ENCODE measurements around the gene LMBR1. TPM values are rescaled to one million over a fixed set of nuclear protein-coding genes. Genes with fewer than 3 reads are reported as not detected.

LMBR1 gene
- total RNA-seq, 5 donors from 2014 or later (not counting 1 experiment from before 2014, with no cell fraction given) = 79.1 to 94.8 (median 83.8) TPM

- H3K4me1 ChIP-seq (ENCODE audit: control insufficient read depth in 1 of 2, extremely low read depth in 1 of 2, insufficient read depth in 2 of 2, low read length in 2 of 2) = no peaks in the 10 kb centered on the region
- H3K27ac ChIP-seq (ENCODE audit: low read length) = no peak overlapping the region
- peaks cover 0 to 5% (median under 1%) of the 10 kb centered on the region in 3 donors for H3K4me1 Mint-ChIP-seq
- H3K9me3 Mint-ChIP-seq = no peaks in the 10 kb centered on the region
- no peaks in the 10 kb centered on the region for H3K27me3 Mint-ChIP-seq
- peaks cover 26% of the 10 kb centered on the region for H3K36me3 Mint-ChIP-seq
- ChIA-PET CTCF (no interaction called here), POLR2A (no interaction called here)
- peaks cover 0 to 3% of the 10 kb centered on the region in 2 donors for H3K36me3 ChIP-seq (ENCODE audit: control insufficient read depth in 2 of 2, extremely low read depth in 1 of 2, insufficient read depth in 1 of 2, low read length in 1 of 2)
- no peak for DNase-seq
- H3K4me3 Mint-ChIP-seq = no peak overlapping the region
- WGBS (ENCODE audit: insufficient coverage) = 90% methylated on average over 2 of the region's 7 CpGs
- no peaks in the 10 kb centered on the region for H3K27me3 ChIP-seq (replicated peaks in 1 of 2; ENCODE audit: control insufficient read depth in 2 of 2, extremely low read depth in 1 of 2, insufficient read depth in 2 of 2, low read length in 1 of 2)
- no peak for ATAC-seq (replicated peaks in 1 of 4)
- H3K27ac Mint-ChIP-seq = no peak overlapping the region
- no peaks in the 10 kb centered on the region for H3K9me3 ChIP-seq
- H3K4me3 ChIP-seq (ENCODE audit: control insufficient read depth in 1 of 2, extremely low read depth in 1 of 2, low read length in 1 of 2) = no peak overlapping the region
Measured at GRCh38 chr7:156765901-156766656, 126.9 kb downstream of the LMBR1 start.

GRCh38 chr7:156764766-156765165, 128.2 kb downstream of the LMBR1 start:
- Histone ChIP-seq H3K36me3 (ENCODE audit: control insufficient read depth in 2 of 2, extremely low read depth in 1 of 2, insufficient read depth in 1 of 2, low read length in 1 of 2) (peaks cover 3 to 9% of the 10 kb centered on the region in 2 donors), H3K4me1 (ENCODE audit: control insufficient read depth in 1 of 2, extremely low read depth in 1 of 2, insufficient read depth in 2 of 2, low read length in 2 of 2) (no peaks in the 10 kb centered on the region), H3K4me3 (ENCODE audit: control insufficient read depth in 1 of 2, extremely low read depth in 1 of 2, low read length in 1 of 2) (no peak overlapping the region), H3K9me3 (peaks cover 2% of the 10 kb centered on the region), H3K27ac (ENCODE audit: low read length) (no peak overlapping the region), H3K27me3 (replicated peaks in 1 of 2; ENCODE audit: control insufficient read depth in 2 of 2, extremely low read depth in 1 of 2, insufficient read depth in 2 of 2, low read length in 1 of 2) (no peaks in the 10 kb centered on the region)
- H3K27ac Mint-ChIP-seq = no peak overlapping the region
- no peak overlapping the region for H3K4me3 Mint-ChIP-seq
- WGBS (ENCODE audit: insufficient coverage) = no CpG with 5 or more reads among the region's 3 CpGs
- H3K36me3 Mint-ChIP-seq = peaks cover 38% of the 10 kb centered on the region
- peaks cover 0 to 4% (median 0%) of the 10 kb centered on the region in 3 donors for H3K4me1 Mint-ChIP-seq
- POLR2A ChIA-PET = no interaction called here
- DNase-seq = no peak
- no peak for ATAC-seq (replicated peaks in 1 of 4)
- CTCF ChIA-PET = no interaction called here
- peaks cover 2 to 7% (median 3%) of the 10 kb centered on the region in 3 donors for H3K9me3 Mint-ChIP-seq
- no peaks in the 10 kb centered on the region for H3K27me3 Mint-ChIP-seq

GRCh38 chr7:156764016-156764669, 128.8 kb downstream of the LMBR1 start:
- H3K4me1 ChIP-seq (ENCODE audit: control insufficient read depth in 1 of 2, extremely low read depth in 1 of 2, insufficient read depth in 2 of 2, low read length in 2 of 2) = no peaks in the 10 kb centered on the region
- H3K9me3 ChIP-seq = peaks cover 2% of the 10 kb centered on the region
- ChIA-PET POLR2A (no interaction called here), CTCF (no interaction called here)
- H3K27ac ChIP-seq (ENCODE audit: low read length) = no peak overlapping the region
- ATAC-seq (replicated peaks in 1 of 4) (no peak), DNase-seq (peak in 1 of 35 experiments; percentile 7)
- peaks cover 0 to under 1% (median 0%) of the 10 kb centered on the region in 3 donors for H3K4me1 Mint-ChIP-seq
- 100% methylated on average over 1 of the region's 8 CpGs for WGBS (ENCODE audit: insufficient coverage)
- peaks cover 43% of the 10 kb centered on the region for H3K36me3 Mint-ChIP-seq
- H3K27me3 Mint-ChIP-seq = no peaks in the 10 kb centered on the region
- no peak overlapping the region for H3K27ac Mint-ChIP-seq
- no peak overlapping the region for H3K4me3 ChIP-seq (ENCODE audit: control insufficient read depth in 1 of 2, extremely low read depth in 1 of 2, low read length in 1 of 2)
- peaks cover 3 to 10% (median 6%) of the 10 kb centered on the region in 3 donors for H3K9me3 Mint-ChIP-seq
- H3K36me3 ChIP-seq (ENCODE audit: control insufficient read depth in 2 of 2, extremely low read depth in 1 of 2, insufficient read depth in 1 of 2, low read length in 1 of 2) = peaks cover 3 to 10% of the 10 kb centered on the region in 2 donors
- no peaks in the 10 kb centered on the region for H3K27me3 ChIP-seq (replicated peaks in 1 of 2; ENCODE audit: control insufficient read depth in 2 of 2, extremely low read depth in 1 of 2, insufficient read depth in 2 of 2, low read length in 1 of 2)
- H3K4me3 Mint-ChIP-seq = no peak overlapping the region

GRCh38 chr7:156759579-156760202, 133.3 kb downstream of the LMBR1 start:
- Histone ChIP-seq H3K36me3 (ENCODE audit: control insufficient read depth in 2 of 2, extremely low read depth in 1 of 2, insufficient read depth in 1 of 2, low read length in 1 of 2) (peaks cover 3 to 23% of the 10 kb centered on the region in 2 donors), H3K4me1 (ENCODE audit: control insufficient read depth in 1 of 2, extremely low read depth in 1 of 2, insufficient read depth in 2 of 2, low read length in 2 of 2) (no peaks in the 10 kb centered on the region), H3K27me3 (replicated peaks in 1 of 2; ENCODE audit: control insufficient read depth in 2 of 2, extremely low read depth in 1 of 2, insufficient read depth in 2 of 2, low read length in 1 of 2) (no peaks in the 10 kb centered on the region), H3K4me3 (ENCODE audit: control insufficient read depth in 1 of 2, extremely low read depth in 1 of 2, low read length in 1 of 2) (no peak overlapping the region), H3K27ac (ENCODE audit: low read length) (no peak overlapping the region), H3K9me3 (peaks cover 2% of the 10 kb centered on the region)
- no peak overlapping the region for H3K4me3 Mint-ChIP-seq
- no peak overlapping the region for H3K27ac Mint-ChIP-seq
- CTCF ChIA-PET = no interaction called here
- 100% methylated on average over 5 of the region's 7 CpGs for WGBS (ENCODE audit: insufficient coverage)
- H3K36me3 Mint-ChIP-seq = peaks cover 61% of the 10 kb centered on the region
- no peaks in the 10 kb centered on the region for H3K4me1 Mint-ChIP-seq
- H3K27me3 Mint-ChIP-seq = no peaks in the 10 kb centered on the region
- H3K9me3 Mint-ChIP-seq = peaks cover 3 to 10% (median 6%) of the 10 kb centered on the region in 3 donors
- DNase-seq = no peak
- POLR2A ChIA-PET = interaction anchor here in 1 of 2 donors (0.6 kb wide), 1 partner anchor 8 kb away, joined by 3 read pairs; no protein-coding TSS in a partner anchor
- ATAC-seq (replicated peaks in 1 of 4) = no peak

- Mint-ChIP-seq H3K4me1 (no peaks in the 10 kb centered on the region), H3K36me3 (peaks cover 64% of the 10 kb centered on the region), H3K4me3 (no peak overlapping the region), H3K9me3 (peaks cover 3 to 10% (median 6%) of the 10 kb centered on the region in 3 donors), H3K27ac (no peak overlapping the region), H3K27me3 (no peaks in the 10 kb centered on the region)
- H3K4me1 ChIP-seq (ENCODE audit: control insufficient read depth in 1 of 2, extremely low read depth in 1 of 2, insufficient read depth in 2 of 2, low read length in 2 of 2) = no peaks in the 10 kb centered on the region
- no peak overlapping the region for H3K27ac ChIP-seq (ENCODE audit: low read length)
- no peak overlapping the region for H3K4me3 ChIP-seq (ENCODE audit: control insufficient read depth in 1 of 2, extremely low read depth in 1 of 2, low read length in 1 of 2)
- CTCF ChIA-PET = no interaction called here
- POLR2A ChIA-PET = no interaction called here
- DNase-seq (no peak), ATAC-seq (replicated peaks in 1 of 4) (no peak)
- 100% methylated on average over 1 of the region's 2 CpGs for WGBS (ENCODE audit: insufficient coverage)
- H3K27me3 ChIP-seq (replicated peaks in 1 of 2; ENCODE audit: control insufficient read depth in 2 of 2, extremely low read depth in 1 of 2, insufficient read depth in 2 of 2, low read length in 1 of 2) = no peaks in the 10 kb centered on the region
- H3K36me3 ChIP-seq (ENCODE audit: control insufficient read depth in 2 of 2, extremely low read depth in 1 of 2, insufficient read depth in 1 of 2, low read length in 1 of 2) = peaks cover 3 to 23% of the 10 kb centered on the region in 2 donors
- H3K9me3 ChIP-seq = peaks cover 2% of the 10 kb centered on the region
Measured at GRCh38 chr7:156759143-156759542, 133.8 kb downstream of the LMBR1 start.

- Histone ChIP-seq H3K4me3 (ENCODE audit: control insufficient read depth in 1 of 2, extremely low read depth in 1 of 2, low read length in 1 of 2) (no peak overlapping the region), H3K27ac (ENCODE audit: low read length) (no peak overlapping the region), H3K9me3 (no peaks in the 10 kb centered on the region), H3K27me3 (replicated peaks in 1 of 2; ENCODE audit: control insufficient read depth in 2 of 2, extremely low read depth in 1 of 2, insufficient read depth in 2 of 2, low read length in 1 of 2) (no peaks in the 10 kb centered on the region), H3K4me1 (ENCODE audit: control insufficient read depth in 1 of 2, extremely low read depth in 1 of 2, insufficient read depth in 2 of 2, low read length in 2 of 2) (no peaks in the 10 kb centered on the region), H3K36me3 (ENCODE audit: control insufficient read depth in 2 of 2, extremely low read depth in 1 of 2, insufficient read depth in 1 of 2, low read length in 1 of 2) (peaks cover 0 to 15% of the 10 kb centered on the region in 2 donors)
- Mint-ChIP-seq H3K4me1 (peaks cover 0 to 4% (median under 1%) of the 10 kb centered on the region in 3 donors), H3K9me3 (no peaks in the 10 kb centered on the region), H3K36me3 (peaks cover 42% of the 10 kb centered on the region), H3K27me3 (no peaks in the 10 kb centered on the region), H3K27ac (no peak overlapping the region), H3K4me3 (no peak overlapping the region)
- ATAC-seq (replicated peaks in 1 of 4) = no peak
- DNase-seq = no peak
- 43% methylated on average over 2 of the region's 4 CpGs for WGBS (ENCODE audit: insufficient coverage)
- CTCF ChIA-PET = interaction anchor here (0.6 kb wide), 2 partner anchors 184 to 957 kb away, joined by 4 read pairs; no protein-coding TSS in a partner anchor
- POLR2A ChIA-PET = no interaction called here
Measured at GRCh38 chr7:156754201-156754600, 138.8 kb downstream of the LMBR1 start.

Measured in T-cell (primary cell).